ENCODE results near the gene GOLM1. TPM values are rescaled to one million over a fixed set of nuclear protein-coding genes. Genes with fewer than 3 reads are reported as not detected.

The GOLM1 gene
- total and polyA plus RNA-seq, 11 donors, result 1.9 to 16.8 (median 3.8) TPM

- intact Hi-C loops (cut with DNase I), result no loop called here
- H3K4me3 ChIP-seq, result no peak overlapping the region
- ATAC-seq, result no peak
- H3K4me1 ChIP-seq, result no peaks in the 10 kb centered on the region
- no peak for DNase-seq
- 78 to 89% (median 82%) methylated on average over 13 of the region's 13 CpGs for WGBS, 4 donors
- peak overlapping the region in 1 of 12 donors; percentile 45 for H3K27ac ChIP-seq
- TF ChIP-seq POLR2A (IDR thresholded peaks at IDR 0.05), result no peak
- no peak for TF ChIP-seq CTCF (IDR thresholded peaks at IDR 0.05)
- no peaks in the 10 kb centered on the region for H3K9me3 ChIP-seq
- H3K27me3 ChIP-seq, result no peaks in the 10 kb centered on the region
- H3K36me3 ChIP-seq, result peaks cover 0 to 11% (median 0%) of the 10 kb centered on the region in 9 donors
Observed at GRCh38 chr9:86077276-86077675, 22.1 kb downstream of the GOLM1 start.

GRCh38 chr9:86075132-86076109 lies 23.9 kb downstream of the GOLM1 start:
- no peaks in the 10 kb centered on the region for H3K9me3 ChIP-seq
- H3K4me3 ChIP-seq, result no peak overlapping the region
- intact Hi-C loops (cut with DNase I), result no loop called here
- no peaks in the 10 kb centered on the region for H3K27me3 ChIP-seq
- DNase-seq (no peak), ATAC-seq (no peak)
- 93 to 96% (median 94%) methylated on average over 12 of the region's 12 CpGs for WGBS, 4 donors
- H3K27ac ChIP-seq, result no peak overlapping the region
- H3K4me1 ChIP-seq, result no peaks in the 10 kb centered on the region
- TF ChIP-seq CTCF (IDR thresholded peaks at IDR 0.05) (no peak), POLR2A (IDR thresholded peaks at IDR 0.05) (no peak)
- H3K36me3 ChIP-seq, result peaks cover 0 to 11% (median 0%) of the 10 kb centered on the region in 9 donors

- intact Hi-C loops (cut with DNase I), result no loop called here
- no peak for DNase-seq
- H3K4me1 ChIP-seq, result no peaks in the 10 kb centered on the region
- peaks cover 0 to 11% (median 0%) of the 10 kb centered on the region in 9 donors for H3K36me3 ChIP-seq
- H3K9me3 ChIP-seq, result no peaks in the 10 kb centered on the region
- no peak overlapping the region for H3K27ac ChIP-seq
- no peak for ATAC-seq
- TF ChIP-seq CTCF (IDR thresholded peaks at IDR 0.05), result no peak
- WGBS, 4 donors, result 53 to 86% (median 76%) methylated on average over 1 of the region's 1 CpG
- no peak overlapping the region for H3K4me3 ChIP-seq
- H3K27me3 ChIP-seq, result no peaks in the 10 kb centered on the region
Observed at GRCh38 chr9:86073839-86074238, 25.5 kb downstream of the GOLM1 start.

GRCh38 chr9:86072394-86072877 lies 26.9 kb downstream of the GOLM1 start:
- Histone ChIP-seq H3K27me3 (no peaks in the 10 kb centered on the region), H3K4me1 (no peaks in the 10 kb centered on the region), H3K27ac (no peak overlapping the region), H3K4me3 (no peak overlapping the region), H3K9me3 (no peaks in the 10 kb centered on the region), H3K36me3 (peaks cover 0 to 4% (median 0%) of the 10 kb centered on the region in 9 donors)
- 86 to 95% (median 91%) methylated on average over 2 of the region's 2 CpGs for WGBS, 4 donors
- intact Hi-C loops (cut with DNase I), result no loop called here
- DNase-seq (no peak), ATAC-seq (no peak)
- TF ChIP-seq POLR2A (IDR thresholded peaks at IDR 0.05) (no peak), CTCF (IDR thresholded peaks at IDR 0.05) (no peak)

All from heart left ventricle (tissue), 16 donors.